ENCODE results near the gene FKBP9.

DNA sequence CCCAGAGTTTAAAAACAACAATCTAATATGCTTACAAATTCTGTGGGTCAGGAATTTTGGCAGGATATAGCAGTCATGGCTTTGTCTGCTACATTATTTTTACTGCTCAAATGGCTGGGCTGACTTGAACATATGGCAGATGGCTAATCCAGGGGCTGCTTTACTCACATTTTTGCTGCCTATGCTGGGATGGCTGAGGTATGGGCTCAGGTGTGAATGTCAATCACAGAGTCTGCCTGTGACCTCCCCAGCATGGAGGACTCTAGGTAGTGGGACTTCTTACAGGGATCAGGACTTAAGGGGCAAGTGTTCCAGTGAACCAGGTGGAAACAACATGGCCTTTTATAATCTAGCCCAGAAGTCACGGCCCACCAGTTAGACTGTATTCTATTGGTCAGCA is 4.4 kb upstream of the FKBP9 start:
- TF ChIP-seq, protein P1, sequence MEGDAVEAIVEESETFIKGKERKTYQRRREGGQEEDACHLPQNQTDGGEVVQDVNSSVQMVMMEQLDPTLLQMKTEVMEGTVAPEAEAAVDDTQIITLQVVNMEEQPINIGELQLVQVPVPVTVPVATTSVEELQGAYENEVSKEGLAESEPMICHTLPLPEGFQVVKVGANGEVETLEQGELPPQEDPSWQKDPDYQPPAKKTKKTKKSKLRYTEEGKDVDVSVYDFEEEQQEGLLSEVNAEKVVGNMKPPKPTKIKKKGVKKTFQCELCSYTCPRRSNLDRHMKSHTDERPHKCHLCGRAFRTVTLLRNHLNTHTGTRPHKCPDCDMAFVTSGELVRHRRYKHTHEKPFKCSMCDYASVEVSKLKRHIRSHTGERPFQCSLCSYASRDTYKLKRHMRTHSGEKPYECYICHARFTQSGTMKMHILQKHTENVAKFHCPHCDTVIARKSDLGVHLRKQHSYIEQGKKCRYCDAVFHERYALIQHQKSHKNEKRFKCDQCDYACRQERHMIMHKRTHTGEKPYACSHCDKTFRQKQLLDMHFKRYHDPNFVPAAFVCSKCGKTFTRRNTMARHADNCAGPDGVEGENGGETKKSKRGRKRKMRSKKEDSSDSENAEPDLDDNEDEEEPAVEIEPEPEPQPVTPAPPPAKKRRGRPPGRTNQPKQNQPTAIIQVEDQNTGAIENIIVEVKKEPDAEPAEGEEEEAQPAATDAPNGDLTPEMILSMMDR (conservative IDR thresholded peaks at IDR 0.05; ENCODE audit: low read depth, low read length), result no peak
- TF ChIP-seq EZH2 (IDR thresholded peaks at IDR 0.05; ENCODE audit: borderline replicate concordance, low read depth, low read length, poor library complexity, severe bottlenecking), result no peak
